Measurements from ENCODE around the gene MAFF.
"Not testable (repeated sequence)": the region's sequence is repeated elsewhere in the genome, so short reads cannot be mapped to it uniquely, and the experiment has no call there.

Gene MAFF

DNA sequence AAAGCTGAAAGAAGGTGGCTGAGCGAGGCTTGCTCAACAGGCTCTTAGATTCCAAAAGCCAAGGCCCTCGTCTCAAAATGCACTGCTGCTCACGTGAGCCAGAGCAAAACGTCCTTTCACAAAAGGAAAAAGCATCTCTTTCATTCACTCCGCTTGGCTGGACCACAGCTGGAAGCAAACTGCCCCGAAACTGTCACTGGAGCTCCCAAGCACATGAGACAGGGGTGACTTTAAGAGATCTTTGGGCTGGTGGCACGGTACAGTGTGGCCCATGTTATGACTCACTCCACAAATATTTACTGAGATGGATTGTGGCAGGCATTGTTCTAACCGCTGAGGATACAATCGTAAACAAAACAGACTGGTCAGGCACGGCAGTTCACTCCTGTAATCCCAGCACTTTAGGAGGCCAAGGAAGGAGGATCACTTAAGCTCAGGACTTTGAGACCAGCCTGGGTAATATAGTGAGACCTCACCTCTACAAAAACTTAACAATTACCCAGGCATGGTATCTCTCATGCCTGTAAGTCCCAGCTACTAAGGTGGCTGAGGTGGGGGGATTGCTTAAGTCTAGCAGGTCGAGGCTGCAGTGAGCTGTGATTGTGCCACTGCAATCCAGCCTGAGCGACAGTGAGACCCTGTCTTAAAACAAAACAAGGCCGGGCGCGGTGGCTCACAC lies 23.7 kb upstream of the MAFF start:
- DNase-seq, result no peak

DNA sequence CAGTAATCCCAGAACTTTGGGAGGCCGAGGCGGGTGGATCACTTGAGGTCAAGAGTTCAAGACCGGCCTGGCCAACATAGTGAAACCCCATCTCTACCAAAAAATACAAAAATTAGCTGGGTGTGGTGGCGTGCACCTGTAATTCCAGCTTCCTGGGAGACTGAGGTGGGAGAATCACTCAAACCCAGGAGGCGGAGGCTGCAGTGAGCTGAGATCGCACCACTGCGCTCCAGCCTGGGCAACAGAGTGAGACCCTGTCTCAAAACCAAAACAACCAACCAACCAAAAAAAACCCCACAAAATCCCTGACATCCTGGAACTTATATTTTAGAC lies 23.2 kb upstream of the MAFF start:
- DNase-seq, result not testable (repeated sequence)

DNA sequence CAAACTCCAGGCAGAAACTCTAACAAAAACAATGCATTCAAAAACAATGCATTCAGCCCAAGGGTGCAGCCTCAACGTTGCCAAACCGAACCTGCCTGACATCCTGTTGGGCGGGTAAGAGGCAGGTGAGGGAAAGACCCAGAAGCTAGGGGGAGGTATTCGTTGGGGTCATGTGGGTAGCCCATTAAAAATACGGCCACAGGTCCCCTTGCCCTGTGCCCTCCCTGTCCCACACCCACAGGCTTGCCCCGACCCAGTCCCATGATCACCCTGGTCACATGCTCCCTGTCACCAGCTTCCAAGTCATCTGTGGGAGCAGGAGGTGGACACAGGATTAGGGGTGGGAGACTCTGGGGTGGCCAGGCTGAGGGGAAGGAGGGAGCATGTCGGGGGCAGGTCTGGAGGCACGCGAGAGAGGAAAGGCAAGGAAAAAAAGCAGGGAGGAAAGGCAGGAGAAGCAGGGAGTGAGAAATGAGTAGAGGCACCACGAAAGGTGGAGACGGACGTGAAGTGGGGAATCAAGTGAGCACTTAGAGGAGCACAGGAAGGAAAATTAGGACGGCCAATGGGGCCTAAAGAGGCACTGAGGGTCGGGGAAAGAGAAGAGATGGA lies 20.8 kb upstream of the MAFF start:
- DNase-seq, result peak; percentile 46

DNA sequence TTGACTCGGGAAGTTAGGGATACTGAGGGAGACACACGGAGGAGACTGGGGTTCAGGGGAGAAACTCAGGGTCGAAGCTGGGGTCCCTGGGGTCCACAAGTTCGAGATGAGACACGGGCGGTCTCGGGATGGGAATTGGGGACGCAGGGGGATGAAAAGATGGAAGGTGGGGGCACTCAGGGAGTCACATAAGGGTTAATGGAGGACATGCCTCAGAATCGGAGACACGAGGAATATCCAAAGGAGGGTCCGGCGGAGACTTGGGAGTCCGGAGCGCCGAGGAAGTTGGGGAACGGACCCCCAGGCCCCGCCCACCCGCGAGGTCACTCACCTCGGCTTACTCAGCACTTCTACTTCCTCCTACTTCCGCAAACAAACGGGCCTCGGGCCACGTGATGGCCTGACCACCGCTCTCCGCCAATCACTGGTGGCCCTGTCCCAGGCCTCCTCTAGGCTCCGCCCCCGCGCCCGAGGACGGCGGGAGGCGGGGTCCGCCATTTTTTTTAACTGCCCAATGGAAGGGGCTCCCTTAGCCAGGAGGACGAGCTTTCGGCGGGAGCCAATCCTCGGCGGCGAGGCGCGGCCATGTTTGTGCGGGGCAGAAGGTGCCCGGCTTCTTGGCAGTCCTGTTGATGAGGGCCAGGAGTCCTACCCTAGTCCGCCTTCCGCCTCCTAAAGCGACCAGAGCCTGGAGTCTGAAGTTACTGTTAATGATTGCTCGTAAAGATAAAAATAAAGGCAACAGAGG lies 20.2 kb upstream of the MAFF start, which contains the start of gene PLA2G6:
PLA2G6 (minus strand) TSS at position 378 of the 748 bp plus-strand sequence. CDS start 12,404 bp downstream, outside the sequence.
- DNase-seq, result peak; percentile 97

DNA sequence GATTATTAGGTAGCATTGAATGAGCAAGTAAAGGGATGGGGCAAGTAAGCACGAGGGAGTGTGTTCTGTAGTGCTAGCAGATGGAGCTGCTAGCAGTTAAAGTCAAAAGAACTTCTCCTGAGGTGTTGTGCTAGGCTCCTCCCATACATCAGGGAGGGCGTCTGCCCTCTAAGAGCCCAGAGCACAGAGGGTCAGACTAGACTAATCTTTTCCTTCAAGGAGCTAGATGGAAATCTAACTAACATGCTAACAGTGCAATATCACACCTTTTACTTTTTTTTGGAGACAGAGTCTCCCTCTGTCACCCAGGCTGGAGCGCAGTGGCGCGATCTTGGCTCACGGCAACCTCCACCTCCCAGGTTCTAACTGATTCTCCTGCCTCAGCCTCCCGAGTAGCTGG lies 17.0 kb upstream of the MAFF start:
- no peak for DNase-seq

DNA sequence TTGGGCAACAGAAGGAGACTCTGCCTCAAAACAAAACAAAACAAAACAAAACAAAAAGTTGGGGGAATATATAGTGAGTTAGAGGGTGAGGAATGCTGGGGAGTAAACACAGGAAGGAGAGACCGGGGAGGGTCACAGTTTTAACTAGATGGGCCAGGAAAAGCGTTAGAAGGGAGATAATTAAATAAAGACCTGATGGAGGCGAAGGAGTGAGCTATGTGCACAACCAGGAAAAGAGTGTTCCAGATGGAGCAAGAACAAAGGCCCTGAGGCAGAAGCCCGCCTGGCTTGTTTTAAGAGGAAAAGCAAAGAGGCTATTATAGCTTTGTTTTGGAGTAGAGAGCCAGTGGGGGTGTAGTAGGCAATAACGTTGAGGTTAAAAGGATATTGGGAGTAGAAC lies 15.4 kb upstream of the MAFF start:
- no peak for DNase-seq

DNA sequence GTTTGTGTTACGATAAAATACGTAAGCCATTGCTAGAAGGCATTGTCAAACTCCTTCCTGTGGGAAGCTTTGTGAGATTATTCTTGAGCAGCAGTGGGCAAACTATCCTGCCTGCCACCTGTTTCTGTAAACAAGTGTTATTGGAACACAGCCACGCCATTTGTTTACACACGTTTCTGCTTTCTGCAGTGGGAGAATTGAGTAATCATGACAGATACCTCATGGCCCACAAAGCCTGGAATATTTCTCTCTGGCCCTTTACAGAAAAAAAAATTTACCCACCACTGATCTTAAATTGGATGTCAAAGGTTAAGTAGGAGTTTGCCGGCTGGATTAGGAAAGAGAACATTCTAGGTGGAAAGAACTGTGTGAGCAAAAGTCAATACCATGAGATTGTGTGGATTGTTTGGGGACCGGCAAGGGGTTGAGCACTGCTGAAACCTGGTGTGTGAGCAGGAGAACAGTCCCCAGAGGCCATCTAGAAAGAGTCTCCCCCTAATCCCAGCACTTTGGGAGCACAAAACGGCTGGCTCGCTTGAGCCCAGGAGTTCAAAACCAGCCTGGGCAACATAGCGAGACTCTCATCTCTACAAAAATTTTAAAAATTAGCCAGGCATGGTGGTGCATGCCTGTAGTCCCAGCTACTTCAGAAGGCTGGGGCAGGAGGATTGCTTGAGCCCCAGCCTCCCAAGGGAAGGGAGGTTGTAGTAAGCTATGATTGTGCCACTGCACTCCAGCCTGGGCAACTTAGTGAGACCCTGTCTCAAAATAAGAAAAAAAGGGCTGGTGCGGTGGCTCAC lies 14.2 kb upstream of the MAFF start:
- no peak for DNase-seq

DNA sequence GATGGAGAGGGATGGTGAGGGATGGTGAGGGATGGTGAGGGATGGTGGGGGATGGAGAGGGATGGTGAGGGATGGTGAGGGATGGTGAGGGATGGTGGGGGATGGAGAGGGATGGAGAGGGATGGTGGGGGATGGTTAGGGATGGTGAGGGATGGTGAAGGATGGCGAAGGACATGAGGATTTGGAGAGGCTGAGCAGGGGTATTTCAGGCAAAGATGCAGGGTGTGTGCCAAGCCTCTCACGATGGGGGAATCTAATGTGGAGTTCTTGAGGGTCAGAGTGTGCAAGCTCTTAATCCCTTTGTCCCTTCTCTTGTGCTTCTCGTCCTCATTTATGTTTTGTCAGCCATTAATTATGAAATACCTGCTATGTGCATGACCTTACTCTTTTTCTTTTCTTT lies 12.7 kb upstream of the MAFF start:
- DNase-seq, result no peak

DNA sequence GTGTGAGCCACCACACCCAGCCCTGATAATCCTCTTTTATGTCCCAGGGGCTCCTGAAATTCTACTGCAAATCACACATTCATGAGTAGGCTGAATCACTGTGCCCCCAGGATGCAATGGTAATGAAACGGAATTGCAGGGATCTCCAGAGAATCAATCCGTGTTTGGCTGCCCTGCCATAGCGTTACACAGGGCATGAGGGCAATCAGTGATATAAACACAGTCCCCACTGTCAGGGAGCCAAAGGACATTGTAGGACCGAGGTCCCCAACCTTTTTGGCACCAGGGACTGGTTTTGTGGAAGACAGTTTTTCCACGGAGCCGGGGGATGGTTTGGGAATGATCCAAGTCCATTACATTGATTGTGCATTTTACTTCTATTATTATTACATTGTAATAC lies 11.2 kb upstream of the MAFF start:
- no peak for DNase-seq

DNA sequence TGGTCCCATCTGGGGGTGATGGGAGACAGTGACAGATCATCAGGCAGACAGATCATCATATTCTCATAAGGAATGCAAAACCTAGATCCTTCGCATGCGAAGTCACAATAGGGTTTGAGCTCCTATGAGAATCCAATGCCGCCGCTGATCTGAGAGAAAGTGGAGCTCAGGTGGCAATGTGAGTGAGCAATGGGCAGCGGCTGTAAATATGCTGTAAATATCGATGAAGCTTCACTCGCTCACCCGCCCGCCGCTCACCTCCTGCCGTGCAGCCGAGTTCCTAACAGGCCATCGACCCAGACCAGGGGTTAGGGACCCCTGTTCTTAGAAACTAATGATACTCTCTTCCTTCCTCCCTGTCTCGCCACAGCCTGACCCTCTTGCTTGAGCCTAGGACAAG lies 10.7 kb upstream of the MAFF start:
- no peak for DNase-seq

DNA sequence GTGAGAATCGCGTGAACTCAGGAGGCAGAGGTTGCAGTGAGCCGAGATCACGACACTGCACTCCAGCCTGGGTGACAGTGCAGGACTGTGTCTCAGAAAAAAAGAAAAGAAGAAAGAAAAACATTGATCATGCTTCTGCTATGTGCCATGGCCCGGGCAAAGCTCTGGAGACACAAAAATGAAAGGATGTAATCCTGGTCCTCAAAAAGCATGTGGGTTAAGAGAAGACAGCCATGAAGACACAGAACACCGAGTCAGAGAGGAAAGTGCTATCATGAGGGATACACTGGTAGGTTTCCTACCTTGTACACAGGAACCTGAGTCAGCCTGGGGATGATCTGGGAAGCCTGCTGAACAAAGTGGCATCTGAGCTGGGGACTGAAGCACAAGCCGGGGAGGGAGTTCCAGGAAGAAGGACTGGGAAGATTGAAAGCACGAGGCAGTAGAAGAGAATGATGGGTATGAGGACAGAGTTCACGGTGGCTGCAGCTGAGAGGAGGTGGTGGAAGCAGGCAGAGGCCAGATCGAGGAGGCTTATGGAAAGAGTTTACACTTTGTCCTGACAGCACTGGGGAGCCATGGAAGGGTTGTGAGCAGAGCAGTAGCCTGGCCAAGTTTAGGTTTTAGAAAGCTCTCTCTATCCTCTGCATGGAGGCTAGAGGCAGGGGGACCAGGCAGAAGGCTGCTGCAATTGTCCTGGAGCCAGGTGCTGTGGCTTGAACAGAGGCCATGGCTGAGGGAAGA lies 9.9 kb upstream of the MAFF start:
- DNase-seq, result no peak

DNA sequence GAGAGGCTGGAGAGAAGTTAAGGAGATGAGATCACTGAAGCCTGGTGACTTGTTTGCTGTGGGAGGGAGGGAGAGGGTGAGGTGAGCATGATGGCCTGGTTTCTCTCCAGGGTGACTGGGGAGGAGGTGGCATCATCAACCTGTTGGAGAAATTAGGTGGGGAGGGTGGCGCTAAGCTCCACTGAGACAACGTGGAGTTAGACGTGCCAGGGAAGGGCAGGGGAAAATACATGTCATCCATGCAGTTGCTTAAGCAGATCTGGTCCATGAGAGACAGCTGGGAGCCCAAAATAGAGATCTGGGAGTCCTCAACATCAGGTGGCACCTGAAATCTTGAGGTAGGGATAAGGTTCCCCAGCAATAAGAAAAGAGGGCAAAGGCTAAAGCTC lies 9.3 kb upstream of the MAFF start:
- DNase-seq, result no peak

DNA sequence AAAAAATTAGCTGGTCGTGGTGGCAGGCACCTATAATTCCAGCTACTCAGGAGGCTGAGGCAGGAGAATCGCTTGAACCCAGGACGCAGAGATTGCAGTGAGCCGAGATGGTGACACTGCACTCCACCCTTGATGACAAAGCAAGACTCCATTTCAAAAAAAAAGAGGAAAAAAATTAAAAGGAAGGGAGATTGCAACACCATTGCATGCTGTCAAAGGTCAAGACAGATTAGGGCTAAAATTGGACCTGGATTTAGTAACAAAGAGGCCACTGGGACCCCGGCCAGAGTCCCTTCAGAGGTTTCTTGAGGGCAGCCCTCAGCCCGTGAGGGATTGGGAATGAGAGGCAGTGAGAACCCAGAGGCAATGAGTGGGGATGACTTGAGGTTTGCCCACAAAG lies 8.2 kb upstream of the MAFF start:
- no peak for DNase-seq

DNA sequence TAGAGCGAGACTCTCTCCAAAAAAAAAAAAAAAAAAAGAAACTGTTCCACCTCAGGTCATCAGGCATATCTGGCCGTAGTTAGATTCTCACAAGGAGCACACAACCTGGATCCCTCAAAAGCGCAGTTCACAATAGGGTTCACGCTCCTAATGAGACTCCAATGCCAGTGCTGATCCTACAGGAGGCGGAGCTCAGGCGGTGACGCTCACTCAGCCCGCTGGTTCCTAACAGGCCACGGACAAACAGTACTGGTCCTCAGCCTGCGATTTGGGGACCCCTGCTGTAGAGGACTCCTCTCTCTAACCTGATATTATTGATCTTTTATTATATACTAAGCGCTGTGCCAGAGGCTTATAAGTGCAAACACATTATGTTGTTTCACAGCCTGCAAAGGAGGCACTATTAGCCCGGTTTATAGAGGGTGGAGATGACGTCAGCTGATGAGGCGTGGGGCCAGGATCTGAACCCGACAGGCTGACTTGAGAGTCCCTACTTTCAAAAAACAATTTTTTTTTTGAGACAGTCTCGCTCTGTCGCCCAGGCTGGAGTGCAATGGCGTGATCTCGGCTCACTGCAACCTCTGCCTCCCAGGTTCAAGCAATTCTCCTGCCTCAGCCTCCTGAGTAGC lies 4.9 kb upstream of the MAFF start:
- no peak for DNase-seq

DNA sequence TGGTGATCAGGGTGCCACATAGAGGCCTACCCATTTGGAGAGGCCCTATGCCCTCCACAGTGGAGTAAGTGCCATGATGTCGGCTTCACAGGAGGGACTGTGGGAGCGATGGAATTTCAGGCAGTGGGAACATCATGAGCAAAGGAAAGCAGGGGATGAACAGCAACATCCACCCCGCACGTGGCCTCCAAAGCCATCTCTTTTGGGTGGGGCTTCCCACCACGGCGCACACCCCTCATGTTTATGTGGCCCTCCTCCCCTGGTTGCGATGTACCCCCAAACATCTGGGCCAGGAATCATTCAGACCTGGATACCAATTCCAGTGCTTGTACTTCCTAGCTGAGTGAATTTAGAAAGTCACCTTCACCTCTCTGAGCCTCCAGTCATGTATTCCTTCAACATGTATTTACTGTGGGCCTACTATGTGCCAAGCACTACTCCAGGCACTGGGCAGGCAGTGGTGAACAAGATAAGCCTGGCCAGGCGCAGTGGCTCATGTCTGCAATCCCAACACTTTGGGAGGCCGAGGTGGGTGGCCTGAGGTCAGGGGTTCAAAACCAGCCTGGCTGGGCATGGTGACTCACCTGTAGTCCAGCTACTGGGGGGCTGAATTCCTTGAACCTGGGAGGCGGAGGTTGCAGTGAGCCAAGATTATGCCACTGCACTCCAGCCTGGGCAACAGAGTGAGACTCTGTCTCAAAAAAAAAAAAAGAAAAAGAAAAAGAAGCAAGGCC lies 1.8 kb upstream of the MAFF start:
- DNase-seq, result no peak

DNA sequence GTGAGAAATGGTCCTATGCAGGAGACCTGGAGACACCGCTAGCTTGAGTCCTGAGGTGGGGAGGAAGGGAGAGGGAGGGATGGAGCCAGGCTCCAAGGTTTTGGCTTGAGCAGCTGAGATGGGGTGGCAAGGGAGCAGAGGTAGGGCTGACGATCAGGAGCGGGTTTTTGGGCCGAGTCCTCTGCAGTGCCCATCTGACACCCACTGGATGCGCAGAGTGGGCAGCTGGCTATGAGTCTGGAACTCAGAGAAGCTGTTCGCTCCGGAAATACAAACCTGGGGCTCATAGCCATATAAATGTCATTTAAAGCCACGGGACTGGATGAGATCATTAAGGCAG lies 453 bp upstream of the MAFF start:
- DNase-seq, result no peak

DNA sequence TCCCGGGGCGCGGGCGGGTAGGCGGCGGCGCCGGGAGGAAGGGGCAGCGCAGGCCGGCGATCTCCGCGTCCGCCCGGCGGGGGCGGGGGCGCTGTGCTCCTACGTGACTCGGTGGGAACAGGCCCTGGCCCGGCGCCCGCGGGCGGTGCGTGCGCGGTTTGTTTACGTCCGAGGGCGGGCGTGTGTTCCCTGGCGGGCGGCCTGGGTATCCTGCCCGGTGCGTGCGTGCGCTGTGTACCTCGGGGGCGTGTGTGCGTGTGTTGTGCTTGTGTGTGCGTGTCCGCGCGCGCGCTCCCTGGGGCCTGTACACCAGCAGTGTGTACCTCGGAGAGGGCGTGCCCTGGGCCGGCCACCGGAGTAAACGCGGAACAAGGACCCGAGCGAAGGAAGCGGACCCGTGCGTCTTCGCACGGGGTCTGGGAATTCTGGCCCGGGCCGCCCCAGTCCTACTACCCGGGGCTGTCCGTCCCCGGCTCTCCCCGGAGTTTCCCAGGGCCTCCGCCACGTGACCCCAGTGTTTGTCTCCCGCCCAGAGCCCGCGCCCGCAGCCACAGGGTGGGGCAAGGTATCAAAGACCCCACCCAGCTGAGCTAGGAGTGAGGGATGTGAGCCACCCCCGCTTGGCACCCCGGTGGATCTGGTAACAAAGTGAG lies 769 bp downstream of the MAFF start:
- peak; percentile 66 for DNase-seq

DNA sequence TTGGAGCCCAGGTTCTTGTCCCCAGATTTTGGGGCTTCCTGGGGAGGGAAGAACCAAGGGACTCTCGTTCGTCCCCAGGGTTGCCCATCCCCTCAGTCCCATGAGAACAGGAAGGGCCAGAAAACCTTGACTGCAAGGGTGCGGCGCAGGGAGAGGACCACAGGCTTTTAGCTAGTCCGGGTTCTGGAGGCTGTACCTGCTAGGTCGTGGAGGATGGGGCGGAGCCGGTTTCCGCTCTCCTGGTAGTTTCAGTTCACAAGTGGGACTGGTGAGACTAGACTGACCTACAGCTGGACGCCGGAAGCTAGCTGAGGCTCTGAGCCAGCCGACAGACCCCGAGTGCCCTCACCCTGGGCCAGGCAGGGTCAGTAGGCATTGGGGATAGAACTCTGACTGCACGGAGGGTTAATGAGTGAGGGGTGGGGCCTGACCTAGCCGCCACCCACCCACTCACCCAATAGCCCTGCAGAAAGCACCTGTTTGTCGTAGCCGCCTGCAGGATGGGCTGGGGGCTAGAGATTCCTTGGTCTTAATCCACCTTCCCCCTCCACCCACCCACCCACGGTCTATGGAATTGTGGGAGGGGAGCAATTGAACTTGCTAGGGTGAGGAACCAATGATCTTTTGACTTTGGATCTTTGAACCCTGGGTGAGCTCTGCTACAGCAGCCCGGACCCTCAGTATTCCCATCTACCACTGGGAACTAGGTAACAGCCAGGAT lies 1.5 kb downstream of the MAFF start:
- peak; percentile 63 for DNase-seq

DNA sequence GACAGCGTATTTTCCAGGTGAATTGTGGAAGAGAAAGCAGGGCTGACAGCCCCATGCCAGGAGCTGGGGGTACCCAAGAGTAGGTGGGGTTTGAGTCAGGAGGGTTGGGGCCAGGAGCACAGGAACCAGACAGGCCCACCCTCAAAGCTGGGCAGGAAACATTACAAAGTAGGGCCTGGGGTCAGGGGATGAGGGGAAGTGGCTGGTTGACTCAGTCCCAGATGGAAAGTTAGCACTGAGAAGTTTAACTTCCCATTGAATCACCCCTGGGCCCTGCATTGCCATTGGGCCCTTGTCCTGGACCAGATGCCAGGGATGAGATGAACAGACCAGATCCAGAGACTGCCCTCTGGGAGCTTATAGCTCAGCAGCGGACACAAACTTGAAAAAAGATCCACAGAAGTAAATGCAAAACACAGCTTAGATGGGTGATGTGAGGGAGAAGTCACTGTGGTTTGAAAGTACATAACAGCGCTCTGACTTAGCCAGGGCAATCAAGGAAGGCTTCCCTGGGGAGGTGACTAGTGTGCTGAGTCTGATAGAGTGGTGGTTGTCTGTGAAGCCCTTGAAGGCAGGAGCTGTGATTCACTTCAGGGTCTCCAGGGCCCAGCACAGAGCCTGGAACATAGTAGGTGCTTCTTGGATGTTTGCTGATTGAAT lies 2.2 kb downstream of the MAFF start:
- DNase-seq, result no peak

DNA sequence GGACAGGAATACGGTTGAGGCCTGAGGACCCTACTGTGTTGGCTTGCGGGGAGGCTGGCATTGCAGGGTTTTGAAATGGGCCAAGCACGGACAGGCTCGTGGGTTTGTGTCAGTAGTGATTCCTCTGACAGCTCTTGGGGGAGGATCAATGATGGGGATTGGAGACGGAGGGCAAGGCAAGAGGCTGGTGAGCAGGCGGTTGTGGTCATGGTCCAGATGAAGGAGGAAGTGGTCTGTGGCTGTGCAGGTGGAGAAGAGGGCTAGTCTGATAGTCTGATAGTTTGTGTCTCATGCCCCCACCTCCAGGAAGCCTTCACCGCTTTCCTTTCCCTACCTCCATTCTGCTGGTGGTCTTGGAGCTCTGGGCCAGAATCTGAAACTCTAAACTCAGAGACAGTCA lies 3.0 kb downstream of the MAFF start:
- no peak for DNase-seq
